Activated CD8-positive, alpha-beta T cell treated with anti-CD3 and anti-CD28 coated beads for 36 hours (primary cell): ENCODE data around the gene INTS3. TPM values are rescaled to one million over a fixed set of nuclear protein-coding genes. Genes with fewer than 3 reads are reported as not detected.

Experiments
- ATAC-seq: fragments of 200-7000 bp; cut with Tn5 transposase; one replicate; pipeline ENCODE4 v1.10.0; 2021; ENCODE audit warnings: mild to moderate bottlenecking, moderate library complexity
- CTCF ChIA-PET: fragments of 350-600 bp; sonication (Branson Sonifier 250); formaldehyde crosslinking; loops from one replicate; lab custom pipeline; 2021; ENCODE audit warnings: antibody characterized with exemption; lab: Charles Lee
- POLR2A ChIA-PET: fragments of 350-600 bp; sonication (Branson Sonifier 250); formaldehyde crosslinking; loops from one replicate; lab custom pipeline; 2021; ENCODE audit warnings: antibody characterized with exemption; lab: Charles Lee
- DNase-seq: peaks from one replicate; pipeline ENCODE4 v3.0.0-alpha.2; 2020
- H3K27ac Mint-ChIP-seq: one replicate; pipeline ENCODE4 v1.8.0; 2021; ENCODE audit warnings: mild to moderate bottlenecking, mixed read lengths
- H3K27me3 Mint-ChIP-seq: one replicate; pipeline ENCODE4 v1.8.0; 2021; ENCODE audit warnings: mixed read lengths
- H3K36me3 Mint-ChIP-seq: one replicate; pipeline ENCODE4 v1.8.0; 2021; ENCODE audit warnings: low read depth, mixed read lengths
- H3K4me1 Mint-ChIP-seq: one replicate; pipeline ENCODE4 v1.8.0; 2021; ENCODE audit warnings: low read depth, mixed read lengths
- H3K4me3 Mint-ChIP-seq: one replicate; pipeline ENCODE4 v1.8.0; 2021; ENCODE audit warnings: mild to moderate bottlenecking, moderate library complexity, mixed read lengths
- H3K9me3 Mint-ChIP-seq: one replicate; pipeline ENCODE4 v1.8.0; 2021; ENCODE audit warnings: mixed read lengths
- CTCF ChIP-seq: fragments of 200-600 bp; IDR thresholded peaks from one replicate; pipeline ENCODE4 v1.8.0; 2022; ENCODE audit warnings: antibody characterized with exemption, mild to moderate bottlenecking
- intact Hi-C: fragments of 100-400 bp; cut with micrococcal nuclease; formaldehyde crosslinking; loops from one replicate; pipeline ENCODE4 v1.10.0; 2022
- total RNA-seq, 2 experiments: library from RNA; stranded (reverse); gene quantifications; one replicate each; pipeline ENCODE4 v1.2.3, GENCODE V29; 2021

Gene INTS3
- total RNA-seq, 2 experiments from 2014 or later, result 45.0 to 45.5 TPM

DNA sequence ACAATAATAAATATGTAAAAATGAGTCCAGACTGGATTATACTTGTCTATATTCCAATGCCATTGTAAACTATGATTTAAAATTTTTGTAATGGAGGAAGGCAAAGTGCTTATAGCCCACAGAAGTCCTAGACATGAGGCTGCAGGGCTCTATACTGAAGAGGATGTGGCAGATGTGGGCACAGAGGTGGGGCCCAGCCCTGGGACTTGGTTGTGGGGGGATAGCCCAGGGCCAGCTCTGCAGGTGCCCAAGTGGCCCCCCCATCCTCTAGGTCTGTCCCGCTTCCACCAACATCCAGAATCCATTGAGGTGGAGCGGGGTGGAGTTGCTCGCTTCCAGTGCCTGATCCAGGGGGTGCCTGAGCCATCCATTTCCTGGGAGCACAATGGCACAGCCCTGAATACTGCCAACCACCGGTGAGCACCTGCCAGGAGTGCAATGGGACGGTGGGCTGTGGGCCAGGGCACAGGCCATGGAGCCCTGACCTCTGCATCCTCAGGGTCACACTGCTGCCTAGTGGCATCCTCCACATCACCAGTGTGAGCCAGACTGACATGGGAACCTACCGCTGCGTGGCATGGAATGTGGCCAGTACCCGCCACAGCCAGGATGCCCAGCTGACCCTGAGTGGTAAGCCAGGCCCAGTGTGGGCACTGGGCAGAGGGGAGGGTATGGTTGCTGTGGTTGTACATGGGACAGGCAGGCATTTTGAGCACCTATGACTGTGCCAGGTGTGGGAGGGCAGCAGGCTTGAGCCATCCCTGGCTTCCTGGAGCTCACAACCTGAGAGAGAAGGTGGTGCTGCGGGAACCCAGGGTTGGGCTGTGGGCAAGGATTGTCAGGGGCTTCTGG is 68.3 kb downstream of the INTS3 start:
- ATAC-seq (no peak), DNase-seq (peak; percentile 29)
- no peaks in the 10 kb centered on the region for H3K36me3 Mint-ChIP-seq
- CTCF ChIA-PET, result interaction anchor here (0.7 to 4.8 kb wide), 15 partner anchors 11 to 198 kb away, joined by 3 to 37 read pairs (median 4); partner anchors contain the start of genes CREB3L4, DENND4B, JTB and RAB13
- no peaks in the 10 kb centered on the region for H3K27me3 Mint-ChIP-seq
- no peak for TF ChIP-seq CTCF
- POLR2A ChIA-PET, result interaction anchor here (0.7 to 1.8 kb wide), 5 partner anchors 70 to 190 kb away, joined by 3 to 10 read pairs (median 3); partner anchors contain the start of gene RAB13
- no peaks in the 10 kb centered on the region for H3K9me3 Mint-ChIP-seq
- intact Hi-C loops, result no loop called here
- H3K4me1 Mint-ChIP-seq, result peaks cover 20% of the 10 kb centered on the region
- H3K27ac Mint-ChIP-seq, result no peak overlapping the region
- no peak overlapping the region for H3K4me3 Mint-ChIP-seq

- peak; percentile 83 for TF ChIP-seq CTCF
- H3K27ac Mint-ChIP-seq, result no peak overlapping the region
- no peaks in the 10 kb centered on the region for H3K9me3 Mint-ChIP-seq
- CTCF ChIA-PET, result interaction anchor here (0.6 to 4.8 kb wide), 24 partner anchors 10 to 197 kb away, joined by 3 to 37 read pairs (median 4); partner anchors contain the start of genes CREB3L4, DENND4B, JTB and RAB13
- H3K4me3 Mint-ChIP-seq, result no peak overlapping the region
- POLR2A ChIA-PET, result interaction anchor here (0.7 to 2.3 kb wide), 6 partner anchors 69 to 193 kb away, joined by 3 to 10 read pairs (median 4); partner anchors contain the start of gene RAB13
- intact Hi-C loops, result no loop called here
- peak; percentile 97 for DNase-seq
- H3K36me3 Mint-ChIP-seq, result no peaks in the 10 kb centered on the region
- peak; percentile 90 for ATAC-seq
- H3K4me1 Mint-ChIP-seq, result peaks cover 11% of the 10 kb centered on the region
- H3K27me3 Mint-ChIP-seq, result no peaks in the 10 kb centered on the region
Measured at GRCh38 chr1:153796786-153797659, 69.2 kb downstream of the INTS3 start.

DNA sequence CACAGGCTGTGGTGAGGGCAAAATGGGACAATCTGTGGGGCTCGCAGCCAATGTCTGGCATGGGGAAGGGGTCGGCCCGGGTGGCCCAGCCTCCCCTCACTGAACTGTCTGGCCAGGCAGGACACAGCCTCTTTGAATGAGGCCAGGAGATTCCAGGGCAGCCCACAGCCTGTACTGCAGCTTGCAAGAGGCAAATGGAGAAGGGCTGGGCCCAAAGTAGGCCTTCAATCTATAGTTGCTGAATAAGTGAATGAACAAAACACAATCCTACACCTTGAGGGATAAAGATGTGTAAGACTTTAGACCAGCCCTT is 70.6 kb downstream of the INTS3 start:
- ChIA-PET CTCF (interaction anchor here (0.8 to 4.8 kb wide), 11 partner anchors 9 to 192 kb away, joined by 3 to 37 read pairs (median 4); partner anchors contain the start of genes DENND4B, RAB13 and RPS27), POLR2A (interaction anchor here (1.0 to 2.3 kb wide), 2 partner anchors 148 to 192 kb away, joined by 3 to 7 read pairs; partner anchors contain the start of gene DENND4B)
- Mint-ChIP-seq H3K4me3 (no peak overlapping the region), H3K27ac (no peak overlapping the region), H3K27me3 (no peaks in the 10 kb centered on the region), H3K4me1 (peaks cover 11% of the 10 kb centered on the region), H3K9me3 (no peaks in the 10 kb centered on the region), H3K36me3 (no peaks in the 10 kb centered on the region)
- TF ChIP-seq CTCF, result no peak
- intact Hi-C loops, result loop anchor here (2.0 kb wide), 1 partner anchor 188 kb away; the partner anchor contains the start of gene RAB13
- no peak for DNase-seq
- no peak for ATAC-seq

DNA sequence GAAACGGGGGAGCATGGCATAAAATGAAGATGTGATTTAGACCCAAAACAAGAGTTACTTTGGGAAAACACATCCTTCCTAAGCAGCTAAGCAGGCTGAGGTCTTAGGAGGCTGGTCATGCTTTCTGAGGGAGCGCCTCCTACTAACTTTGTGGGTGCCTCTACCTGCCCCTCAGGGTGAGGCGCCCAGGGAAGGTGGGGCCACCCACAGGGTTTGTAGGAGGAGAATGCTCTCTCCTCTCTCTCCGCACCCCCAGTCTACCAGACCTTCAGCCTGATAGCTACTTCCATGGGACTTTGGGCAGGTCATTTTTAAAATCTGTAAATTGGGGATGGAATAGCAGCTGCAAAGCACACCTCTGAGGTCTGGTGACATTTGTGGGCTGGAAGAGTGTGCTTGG is 71.2 kb downstream of the INTS3 start:
- Mint-ChIP-seq H3K27ac (no peak overlapping the region), H3K36me3 (peaks cover 4% of the 10 kb centered on the region), H3K9me3 (no peaks in the 10 kb centered on the region), H3K27me3 (no peaks in the 10 kb centered on the region), H3K4me3 (no peak overlapping the region), H3K4me1 (peaks cover 17% of the 10 kb centered on the region)
- intact Hi-C loops, result loop anchor here (2.0 kb wide), 1 partner anchor 188 kb away; the partner anchor contains the start of gene RAB13
- DNase-seq (no peak), ATAC-seq (no peak)
- no peak for TF ChIP-seq CTCF
- CTCF ChIA-PET, result interaction anchor here (1.8 to 4.8 kb wide), 3 partner anchors 9 to 187 kb away, joined by 4 to 37 read pairs (median 29); partner anchors contain the start of genes DENND4B and RAB13
- POLR2A ChIA-PET, result interaction anchor here (0.6 to 2.3 kb wide), 3 partner anchors 9 to 191 kb away, joined by 3 to 7 read pairs (median 3); partner anchors contain the start of gene DENND4B
